A673 (cell line): ENCODE results near the gene SLC22A3.

Experiments
- EZH2 ChIP-seq: fragments of 200-600 bp; sonication (generic); IDR thresholded peaks from 2 replicates; pipeline ENCODE4 v1.6.1; 2017; ENCODE audit warnings: borderline replicate concordance, low read depth, mild to moderate bottlenecking, mixed read lengths, antibody characterized with exemption, low read length; ENCODE audit not compliant: poor library complexity, severe bottlenecking
- TF ChIP-seq, protein P1 (sequence below): fragments of 300-800, 200-600 bp; sonication (generic); conservative IDR thresholded peaks from 2 replicates; pipeline ENCODE4 v1.5.1; 2017; ENCODE audit warnings: low read depth, mild to moderate bottlenecking, antibody characterized with exemption, low read length, moderate library complexity, mixed read lengths

DNA sequence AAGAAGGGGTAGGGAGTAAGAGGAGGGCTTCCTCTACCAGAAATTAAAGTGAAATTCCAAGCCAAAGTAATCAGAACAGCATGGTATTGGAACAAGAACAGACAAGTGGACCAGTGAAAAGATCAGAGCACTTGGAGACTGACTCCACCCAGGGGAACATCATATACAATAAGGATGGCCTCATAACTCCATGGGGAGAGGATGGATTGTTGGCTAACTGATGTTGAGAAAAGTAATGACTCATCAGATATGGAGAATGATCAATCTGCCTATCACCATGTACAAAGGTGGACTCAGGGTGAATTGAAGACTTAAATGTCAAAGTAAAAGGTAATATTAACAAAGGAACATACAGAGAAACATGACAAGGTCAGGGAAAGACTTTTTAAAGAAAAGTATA is 12.8 kb downstream of the SLC22A3 start:
- no peak for TF ChIP-seq EZH2
- TF ChIP-seq, protein P1, sequence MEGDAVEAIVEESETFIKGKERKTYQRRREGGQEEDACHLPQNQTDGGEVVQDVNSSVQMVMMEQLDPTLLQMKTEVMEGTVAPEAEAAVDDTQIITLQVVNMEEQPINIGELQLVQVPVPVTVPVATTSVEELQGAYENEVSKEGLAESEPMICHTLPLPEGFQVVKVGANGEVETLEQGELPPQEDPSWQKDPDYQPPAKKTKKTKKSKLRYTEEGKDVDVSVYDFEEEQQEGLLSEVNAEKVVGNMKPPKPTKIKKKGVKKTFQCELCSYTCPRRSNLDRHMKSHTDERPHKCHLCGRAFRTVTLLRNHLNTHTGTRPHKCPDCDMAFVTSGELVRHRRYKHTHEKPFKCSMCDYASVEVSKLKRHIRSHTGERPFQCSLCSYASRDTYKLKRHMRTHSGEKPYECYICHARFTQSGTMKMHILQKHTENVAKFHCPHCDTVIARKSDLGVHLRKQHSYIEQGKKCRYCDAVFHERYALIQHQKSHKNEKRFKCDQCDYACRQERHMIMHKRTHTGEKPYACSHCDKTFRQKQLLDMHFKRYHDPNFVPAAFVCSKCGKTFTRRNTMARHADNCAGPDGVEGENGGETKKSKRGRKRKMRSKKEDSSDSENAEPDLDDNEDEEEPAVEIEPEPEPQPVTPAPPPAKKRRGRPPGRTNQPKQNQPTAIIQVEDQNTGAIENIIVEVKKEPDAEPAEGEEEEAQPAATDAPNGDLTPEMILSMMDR = no peak
